ENCODE data around the gene SORT1. TPM values are rescaled to one million over a fixed set of nuclear protein-coding genes. Genes with fewer than 3 reads are reported as not detected.

Gene SORT1
- total RNA-seq, 6 donors from 2014 or later: 105 to 222 (median 116) TPM

GRCh38 chr1:109351457-109351856, 46.3 kb downstream of the SORT1 start:
- H3K36me3 ChIP-seq: peaks cover 7 to 80% (median 31%) of the 10 kb centered on the region in 4 donors
- no peaks in the 10 kb centered on the region for H3K9me3 ChIP-seq
- H3K4me3 ChIP-seq: no peak overlapping the region
- 75 to 79% methylated on average over 5 of the region's 5 CpGs for WGBS, 2 donors
- no peak for ATAC-seq (ENCODE audit: low FRiP score in 2 of 2)
- peaks cover 4 to 24% (median 14%) of the 10 kb centered on the region in 4 donors for H3K4me1 ChIP-seq
- no peak for DNase-seq
- H3K27me3 ChIP-seq: no peaks in the 10 kb centered on the region
- no peak for TF ChIP-seq POLR2A (IDR thresholded peaks at IDR 0.05)
- TF ChIP-seq POLR2AphosphoS5 (IDR thresholded peaks at IDR 0.05): no peak
- TF ChIP-seq CTCF (IDR thresholded peaks at IDR 0.05): no peak
- no peak for TF ChIP-seq EP300 (IDR thresholded peaks at IDR 0.05)
- H3K27ac ChIP-seq: no peak overlapping the region

DNA sequence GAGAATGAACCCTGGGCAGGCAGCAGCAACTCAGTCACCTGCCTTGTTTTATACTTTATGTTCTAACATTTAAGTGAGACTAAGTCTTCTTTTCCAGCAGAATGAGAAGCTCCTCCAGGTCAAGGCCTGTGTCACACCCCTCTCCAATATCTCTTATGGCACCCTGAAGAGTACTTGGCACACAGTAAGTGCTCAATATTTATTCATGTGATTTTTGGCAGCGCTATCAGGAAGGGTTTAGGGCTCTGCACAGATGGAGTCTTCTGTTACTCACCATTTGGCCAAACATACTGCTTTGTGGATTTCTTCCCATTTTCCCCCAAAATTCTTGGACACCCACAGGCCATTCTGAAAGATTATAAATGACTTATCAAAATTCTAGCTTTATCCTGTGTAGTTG, 47.1 kb downstream of the SORT1 start:
- peaks cover 7 to 87% (median 31%) of the 10 kb centered on the region in 4 donors for H3K36me3 ChIP-seq
- peak; percentile 40 to 80 for ATAC-seq (ENCODE audit: low FRiP score in 2 of 2)

GRCh38 chr1:109350182-109350581, 47.5 kb downstream of the SORT1 start:
- peaks cover 7 to 90% (median 36%) of the 10 kb centered on the region in 4 donors for H3K36me3 ChIP-seq
- H3K4me3 ChIP-seq: no peak overlapping the region
- H3K27me3 ChIP-seq: no peaks in the 10 kb centered on the region
- no peaks in the 10 kb centered on the region for H3K9me3 ChIP-seq
- ATAC-seq (ENCODE audit: low FRiP score in 2 of 2) (no peak), DNase-seq (no peak)
- WGBS, 2 donors: 77 to 78% methylated on average over 4 of the region's 4 CpGs
- H3K4me1 ChIP-seq: peaks cover 4 to 24% (median 14%) of the 10 kb centered on the region in 4 donors
- TF ChIP-seq CTCF (IDR thresholded peaks at IDR 0.05) (no peak), EP300 (IDR thresholded peaks at IDR 0.05) (no peak), POLR2A (IDR thresholded peaks at IDR 0.05) (no peak), POLR2AphosphoS5 (IDR thresholded peaks at IDR 0.05) (no peak)
- peak overlapping the region in 2 of 4 donors; percentile 23 to 40 for H3K27ac ChIP-seq

More for the DNA sequence above, 47.1 kb downstream of the SORT1 start:
- peak in 1 of 2 donors; percentile 47 for DNase-seq
- peak overlapping the region in 1 of 4 donors; percentile 40 for H3K27ac ChIP-seq
- TF ChIP-seq POLR2AphosphoS5 (IDR thresholded peaks at IDR 0.05) (peak in 1 of 2 donors; percentile 33), POLR2A (IDR thresholded peaks at IDR 0.05) (no peak), CTCF (IDR thresholded peaks at IDR 0.05) (no peak), EP300 (IDR thresholded peaks at IDR 0.05) (peak in 1 of 4 donors; percentile 49)
- 75 to 86% methylated on average over 1 of the region's 1 CpG for WGBS, 2 donors
- H3K4me1 ChIP-seq: peaks cover 4 to 24% (median 14%) of the 10 kb centered on the region in 4 donors
- no peaks in the 10 kb centered on the region for H3K27me3 ChIP-seq
- H3K4me3 ChIP-seq: no peak overlapping the region
- no peaks in the 10 kb centered on the region for H3K9me3 ChIP-seq

DNA sequence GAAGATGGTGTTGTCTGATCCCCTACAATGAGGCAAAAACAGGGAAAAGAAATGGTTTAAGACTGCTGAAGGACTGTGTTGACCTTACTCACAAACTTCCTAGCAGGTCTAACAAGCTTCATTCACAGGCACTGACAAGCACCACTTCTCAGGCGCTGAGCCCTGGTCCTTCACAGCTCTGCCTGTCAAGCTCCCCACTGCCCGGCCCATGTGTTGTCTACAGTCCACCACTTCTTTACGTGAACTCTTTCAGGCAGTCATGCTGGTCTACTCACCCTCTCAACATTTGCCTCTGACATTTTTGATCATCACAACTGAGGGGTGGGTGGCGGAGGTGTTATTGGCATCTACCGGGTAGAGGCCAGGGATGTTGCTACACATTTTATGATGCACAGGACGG, 50.2 kb downstream of the SORT1 start:
- TF ChIP-seq CTCF (IDR thresholded peaks at IDR 0.05) (no peak), POLR2A (IDR thresholded peaks at IDR 0.05) (no peak)
- Histone ChIP-seq H3K4me1 (peaks cover 3 to 28% (median 22%) of the 10 kb centered on the region in 4 donors), H3K4me3 (no peak overlapping the region), H3K36me3 (peaks cover 0 to 88% (median 41%) of the 10 kb centered on the region in 4 donors), H3K27me3 (no peaks in the 10 kb centered on the region), H3K27ac (no peak overlapping the region), H3K9me3 (no peaks in the 10 kb centered on the region)
- WGBS, 2 donors: 77 to 90% methylated on average over 5 to 6 of the region's 6 CpGs
- DNase-seq (peak in 1 of 2 donors; percentile 77), ATAC-seq (ENCODE audit: low FRiP score in 2 of 2) (peak in 1 of 2 donors; percentile 37)

Data from upper lobe of left lung (tissue), 6 donors.